C4-2B (cell line): Measurements from ENCODE around the gene TYRO3.

ENCODE experiments used
- ZFX ChIP-seq: fragments of 450-650 bp; IDR thresholded peaks from 2 replicates; pipeline ENCODE4 v1.6.1; 2017
- TF ChIP-seq, protein P1 (sequence below): fragments of 450-650 bp; conservative IDR thresholded peaks from 2 replicates; pipeline ENCODE4 v1.5.1; 2017; ENCODE audit warnings: mild to moderate bottlenecking

DNA sequence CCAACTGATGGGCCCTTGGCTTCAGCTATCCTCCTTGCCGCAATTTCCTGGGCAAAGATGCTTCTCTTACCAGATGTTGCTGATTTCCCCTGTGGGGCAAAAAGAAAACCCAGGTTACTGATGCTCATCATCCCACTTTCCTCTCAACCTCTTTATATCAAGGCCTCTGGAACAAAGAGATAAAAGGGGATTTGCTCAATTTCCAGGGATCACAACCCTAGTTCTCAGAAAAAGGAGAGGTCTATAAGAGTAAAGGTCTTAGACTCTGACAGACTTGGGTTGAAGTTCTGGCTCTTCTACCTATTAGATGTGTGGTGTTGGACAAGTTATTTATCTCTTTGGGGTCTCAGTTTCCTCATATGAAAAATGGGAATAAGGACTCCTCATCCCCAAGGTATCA, 23.5 kb upstream of the TYRO3 start:
- TF ChIP-seq, protein P1, sequence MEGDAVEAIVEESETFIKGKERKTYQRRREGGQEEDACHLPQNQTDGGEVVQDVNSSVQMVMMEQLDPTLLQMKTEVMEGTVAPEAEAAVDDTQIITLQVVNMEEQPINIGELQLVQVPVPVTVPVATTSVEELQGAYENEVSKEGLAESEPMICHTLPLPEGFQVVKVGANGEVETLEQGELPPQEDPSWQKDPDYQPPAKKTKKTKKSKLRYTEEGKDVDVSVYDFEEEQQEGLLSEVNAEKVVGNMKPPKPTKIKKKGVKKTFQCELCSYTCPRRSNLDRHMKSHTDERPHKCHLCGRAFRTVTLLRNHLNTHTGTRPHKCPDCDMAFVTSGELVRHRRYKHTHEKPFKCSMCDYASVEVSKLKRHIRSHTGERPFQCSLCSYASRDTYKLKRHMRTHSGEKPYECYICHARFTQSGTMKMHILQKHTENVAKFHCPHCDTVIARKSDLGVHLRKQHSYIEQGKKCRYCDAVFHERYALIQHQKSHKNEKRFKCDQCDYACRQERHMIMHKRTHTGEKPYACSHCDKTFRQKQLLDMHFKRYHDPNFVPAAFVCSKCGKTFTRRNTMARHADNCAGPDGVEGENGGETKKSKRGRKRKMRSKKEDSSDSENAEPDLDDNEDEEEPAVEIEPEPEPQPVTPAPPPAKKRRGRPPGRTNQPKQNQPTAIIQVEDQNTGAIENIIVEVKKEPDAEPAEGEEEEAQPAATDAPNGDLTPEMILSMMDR, result no peak
- no peak for TF ChIP-seq ZFX
